M059J (cell line): ENCODE results near the gene ARHGAP4. TPM values are rescaled to one million over a fixed set of nuclear protein-coding genes. Genes with fewer than 3 reads are reported as not detected.

Experiments used
- DNase-seq: peaks from one replicate; pipeline ENCODE4 v3.0.0-alpha.2; 2012; ENCODE audit warnings: low read depth
- total RNA-seq: library from RNA; depleted of rRNA; stranded (reverse); fragments of >200 nt; shearing (Covaris generic); gene quantifications from 2 replicates; pipeline ENCODE4 v1.2.3, GENCODE V29; 2014

The ARHGAP4 gene
- total RNA-seq, 1 experiment from 2014 or later = 3.1 TPM

- DNase-seq = no peak
Measured at GRCh38 chrX:153906126-153906917, 19.7 kb downstream of the ARHGAP4 start.

- DNase-seq = no peak
Measured at GRCh38 chrX:153905481-153906095, 20.5 kb downstream of the ARHGAP4 start.

DNA sequence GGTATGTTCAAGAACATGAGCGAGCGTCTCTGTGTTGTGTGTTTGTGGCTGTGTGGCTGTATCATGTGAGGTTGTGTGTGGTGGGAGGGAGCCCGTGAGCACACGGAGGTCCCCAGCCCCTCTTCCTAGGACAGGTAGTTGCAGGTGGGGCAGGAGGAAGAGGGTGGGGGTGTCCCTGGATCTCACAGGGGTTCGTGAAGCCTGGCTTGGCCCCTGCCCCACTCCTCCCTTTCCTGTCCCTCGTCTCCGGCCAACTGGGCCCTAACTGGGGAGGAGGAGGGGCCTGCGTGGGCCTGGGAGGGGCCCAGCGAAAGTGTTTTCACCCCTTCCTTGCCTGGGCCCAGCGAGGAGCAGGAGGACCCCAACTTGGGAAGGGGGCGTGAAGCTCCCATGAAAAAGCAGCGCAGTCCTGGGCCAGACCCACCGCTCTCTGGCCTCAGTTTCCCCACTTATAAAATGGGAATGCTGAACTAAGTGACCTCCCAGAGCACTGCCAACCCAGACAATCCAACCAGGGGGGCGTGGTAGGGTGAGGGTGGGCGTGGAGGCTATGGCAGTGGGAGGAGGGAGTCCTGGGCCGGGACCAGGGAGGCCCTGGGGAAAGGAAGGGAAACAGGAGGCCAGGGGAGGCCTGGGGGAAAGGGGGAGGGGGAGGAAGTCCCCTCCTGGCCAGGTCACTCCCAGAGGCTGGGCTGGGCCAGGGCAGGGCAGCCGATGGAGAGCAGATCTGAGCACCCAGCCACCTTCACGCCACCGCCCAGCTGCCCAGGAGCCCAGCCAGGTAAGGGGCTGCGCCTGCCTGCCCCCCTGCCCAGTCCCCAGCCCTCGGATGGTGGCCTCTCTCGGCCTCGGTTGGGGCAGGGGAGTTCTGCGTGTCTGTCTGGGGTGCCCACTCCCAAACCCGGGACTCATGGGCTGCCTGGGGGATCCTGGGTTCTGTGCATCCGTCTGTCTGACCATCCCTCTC, 21.8 kb downstream of the ARHGAP4 start, which contains the start of gene AVPR2:
AVPR2 (plus strand) TSS at position 683 of the 967 bp plus-strand sequence. CDS start 473 bp downstream, outside the sequence.
- no peak for DNase-seq

DNA sequence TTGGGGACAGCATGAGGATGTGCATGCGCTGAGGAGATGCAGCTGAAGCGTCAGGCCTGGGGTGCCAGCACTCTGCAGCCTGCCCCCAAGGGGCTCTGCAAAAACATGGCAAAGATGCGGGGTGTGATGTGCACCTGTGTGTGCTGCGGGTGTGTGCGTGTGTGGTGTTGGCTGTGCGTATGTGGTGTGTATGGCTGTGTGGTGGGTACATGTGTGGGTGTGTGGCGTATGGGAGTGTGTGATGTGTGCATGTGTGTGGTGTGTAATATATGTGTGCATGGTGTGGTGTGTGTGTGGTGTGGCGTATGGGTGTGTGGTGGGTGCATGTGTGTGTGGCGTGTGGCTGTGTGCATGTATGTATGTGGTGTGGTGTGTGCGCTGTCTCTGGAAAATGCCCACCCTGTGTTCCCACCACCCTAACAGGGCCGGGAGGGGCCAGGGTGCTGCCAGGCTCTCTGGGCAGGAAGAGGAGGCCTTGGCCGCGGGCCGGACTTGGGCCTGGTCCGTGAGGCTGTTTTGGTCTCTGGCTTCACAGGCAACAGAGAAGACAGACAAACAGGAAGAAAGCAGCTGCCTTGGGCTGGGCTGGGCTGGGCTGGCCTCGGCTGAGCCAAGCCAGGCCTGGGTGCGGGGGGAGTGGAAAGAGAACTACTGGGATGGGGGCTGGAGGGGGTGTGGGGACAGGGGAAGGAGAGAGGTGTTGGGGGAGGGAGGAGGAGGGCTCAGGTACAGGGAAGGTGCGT, 22.7 kb downstream of the ARHGAP4 start:
- no peak for DNase-seq

DNA sequence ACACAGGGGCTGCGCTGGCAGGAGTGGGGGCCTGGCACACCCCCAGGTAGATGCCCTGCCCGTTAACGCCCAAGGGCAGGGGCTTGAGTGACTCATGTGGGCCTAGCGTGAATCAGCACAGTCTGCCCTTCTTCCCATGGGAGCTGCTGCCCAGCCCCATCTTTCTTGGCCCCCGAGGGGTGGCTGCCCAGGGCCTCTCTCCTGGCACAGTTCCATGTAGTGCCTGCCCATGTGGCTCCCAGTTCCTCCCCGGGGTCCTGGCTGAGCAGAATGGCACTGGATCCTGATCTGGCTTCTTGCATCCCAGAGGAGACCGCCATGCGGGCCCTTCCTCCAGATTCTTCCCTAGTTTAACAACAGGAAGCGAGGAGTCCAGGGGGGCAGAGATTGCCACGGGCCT, 23.7 kb downstream of the ARHGAP4 start:
- DNase-seq = peak; percentile 91

DNA sequence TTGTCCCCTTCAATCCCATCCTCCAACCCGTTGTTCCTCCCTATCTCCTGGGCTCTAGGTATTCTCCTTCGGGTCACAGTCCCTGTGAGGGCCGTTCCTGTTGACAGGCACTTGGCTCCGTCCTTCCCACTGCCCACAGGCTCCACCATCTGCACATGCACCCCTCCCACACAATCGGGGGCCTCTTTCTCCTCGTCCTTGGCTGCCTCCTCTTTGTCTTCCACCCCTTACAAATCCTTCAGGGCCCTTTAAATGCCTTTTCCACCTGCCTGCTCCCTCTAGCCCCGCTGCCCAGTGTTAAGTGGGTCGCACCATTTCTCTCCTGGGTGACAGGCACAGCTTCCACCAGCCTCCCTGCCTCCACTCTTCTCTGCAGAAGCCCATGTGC, 24.3 kb downstream of the ARHGAP4 start:
- peak; percentile 45 for DNase-seq

GRCh38 chrX:153900831-153901752, 25.0 kb downstream of the ARHGAP4 start:
- peak; percentile 99 for DNase-seq

DNA sequence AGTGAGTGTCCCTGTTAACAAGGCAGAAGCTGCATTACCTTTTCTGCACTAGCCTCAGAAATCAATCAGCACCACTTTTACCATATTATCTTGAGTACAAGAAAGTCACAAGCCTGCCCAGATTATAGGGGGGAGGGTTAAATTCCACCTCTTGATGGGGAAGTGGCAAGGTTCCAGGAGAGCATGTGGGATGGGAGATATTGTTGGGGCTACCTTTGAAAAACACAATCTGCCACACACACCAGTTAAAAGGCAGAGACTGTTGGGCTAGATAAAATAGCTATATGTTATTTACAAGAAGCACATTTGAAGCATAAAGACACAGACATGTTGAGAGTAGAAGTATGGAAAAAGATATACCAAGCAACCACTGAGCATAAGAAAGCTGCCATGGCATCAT, 28.2 kb downstream of the ARHGAP4 start:
- no peak for DNase-seq

- DNase-seq = no peak
Measured at GRCh38 chrX:153889123-153889522, 36.9 kb downstream of the ARHGAP4 start.

- DNase-seq = no peak
Measured at GRCh38 chrX:153888344-153888743, 37.7 kb downstream of the ARHGAP4 start.

- DNase-seq = peak; percentile 80
Measured at GRCh38 chrX:153887385-153887784, 38.7 kb downstream of the ARHGAP4 start.

DNA sequence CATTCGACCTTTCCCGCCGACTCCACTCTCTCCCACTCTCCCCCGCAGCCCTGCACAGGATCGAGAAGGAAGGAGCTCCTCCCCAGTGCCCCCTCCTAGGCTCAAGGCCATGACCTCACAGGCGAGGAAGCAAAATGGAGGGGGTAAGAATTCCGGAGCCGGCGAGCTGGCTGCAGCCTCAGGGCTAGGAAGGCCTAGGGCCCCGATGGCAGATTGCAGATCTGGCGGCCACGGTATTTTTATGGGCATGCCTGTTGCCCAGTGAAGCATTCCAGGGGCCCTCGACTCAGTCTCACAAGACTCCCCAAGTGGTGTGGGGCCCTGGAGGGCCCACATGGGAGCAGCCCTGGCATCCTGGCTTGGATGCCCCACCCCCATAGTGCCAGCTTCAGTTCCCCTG, 39.1 kb downstream of the ARHGAP4 start:
- peak; percentile 95 for DNase-seq

GRCh38 chrX:153885968-153886903, 39.8 kb downstream of the ARHGAP4 start, which contains the start of gene L1CAM:
Gene L1CAM, minus strand, starts transcription at chrX:153886173. Its CDS starts 10,337 bp downstream, at chrX:153875836.
- DNase-seq = peak; percentile 69

GRCh38 chrX:153885208-153885787, 40.8 kb downstream of the ARHGAP4 start:
- DNase-seq = peak; percentile 51

DNA sequence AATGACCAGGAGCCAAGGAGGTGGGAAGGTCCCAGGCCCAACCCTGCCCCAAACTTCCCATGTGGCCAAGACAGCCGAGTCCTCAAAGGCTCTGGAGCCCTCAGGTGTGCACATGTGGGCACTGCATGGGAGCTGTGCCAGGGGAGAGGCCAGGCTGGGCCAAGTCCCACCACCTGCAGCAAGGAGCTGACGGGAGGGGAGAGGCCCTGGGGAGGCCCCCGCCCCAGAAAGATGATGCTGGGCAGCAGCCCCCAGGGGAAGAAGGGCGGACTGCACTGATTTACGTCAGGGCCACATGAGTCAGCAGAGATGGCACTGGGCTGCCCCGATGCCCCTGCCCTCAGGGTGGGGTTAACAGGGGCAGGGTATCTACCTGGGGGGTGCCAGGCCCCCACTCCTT, 41.5 kb downstream of the ARHGAP4 start:
- DNase-seq = peak; percentile 61

DNA sequence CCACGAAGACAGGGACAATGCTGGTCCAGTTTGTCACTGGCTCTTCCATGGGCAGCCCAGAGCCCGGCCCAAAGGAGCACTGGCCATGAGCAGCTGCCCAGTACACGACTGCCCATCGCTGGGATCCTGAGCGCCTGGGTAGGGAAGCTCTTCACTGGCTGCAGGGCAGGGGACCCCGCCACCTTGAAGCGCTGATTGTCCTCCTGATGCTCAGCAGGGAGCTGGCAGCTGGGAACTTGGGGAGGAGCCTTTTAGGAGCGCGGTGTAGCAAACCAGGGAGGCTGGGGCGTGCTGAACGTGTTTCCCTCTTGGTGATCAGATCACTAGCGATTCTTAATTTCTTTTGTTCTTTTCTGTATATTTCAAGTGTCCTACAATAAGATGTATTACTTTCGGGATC, 41.9 kb downstream of the ARHGAP4 start:
- no peak for DNase-seq

GRCh38 chrX:153883163-153883843, 42.8 kb downstream of the ARHGAP4 start:
- DNase-seq = no peak

DNA sequence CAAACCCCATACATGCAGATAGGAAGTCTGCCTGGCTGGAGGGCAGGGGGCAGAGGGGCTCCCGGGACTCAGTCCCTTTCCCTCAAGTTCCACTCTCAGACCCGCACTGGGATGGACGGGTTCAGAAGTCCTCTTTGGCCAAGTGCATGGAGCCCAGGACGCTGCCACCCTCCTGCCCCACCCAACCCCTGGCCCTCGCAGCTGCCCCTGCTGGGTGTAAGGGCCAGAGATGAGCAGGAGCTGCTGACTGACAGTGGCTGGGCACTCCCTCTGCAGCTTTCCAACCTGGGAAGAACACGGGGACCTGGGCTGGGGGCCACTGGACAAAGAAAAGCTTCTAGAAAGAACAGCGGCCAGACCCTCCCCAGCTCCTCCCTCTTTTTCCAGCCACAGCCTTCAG, 43.5 kb downstream of the ARHGAP4 start:
- no peak for DNase-seq
